Activated CD4-positive, alpha-beta T cell treated with anti-CD3 and anti-CD28 coated beads for 36 hours (primary cell): Measurements from ENCODE around the gene SLCO3A1. TPM values are rescaled to one million over a fixed set of nuclear protein-coding genes. Genes with fewer than 3 reads are reported as not detected.

Experiments
- ATAC-seq: fragments of 200-7000 bp; cut with Tn5 transposase; one replicate; pipeline ENCODE4 v1.10.0; 2021; ENCODE audit warnings: mild to moderate bottlenecking, moderate library complexity
- CTCF ChIA-PET: fragments of 350-600 bp; sonication (Branson Sonifier 250); formaldehyde crosslinking; loops from one replicate; lab custom pipeline; 2021; ENCODE audit warnings: antibody characterized with exemption; lab: Charles Lee
- POLR2A ChIA-PET: fragments of 350-600 bp; sonication (Branson Sonifier 250); formaldehyde crosslinking; loops from one replicate; lab custom pipeline; 2021; ENCODE audit warnings: antibody characterized with exemption, inconsistent platforms; lab: Charles Lee
- DNase-seq: peaks from one replicate; pipeline ENCODE4 v3.0.0-alpha.2; 2020
- H3K27ac Mint-ChIP-seq: one replicate; pipeline ENCODE4 v1.8.0; 2021; ENCODE audit warnings: mixed read lengths
- H3K27me3 Mint-ChIP-seq: one replicate; pipeline ENCODE4 v1.8.0; 2021; ENCODE audit warnings: mixed read lengths
- H3K36me3 Mint-ChIP-seq: one replicate; pipeline ENCODE4 v1.8.0; 2021; ENCODE audit warnings: low read depth, mixed read lengths
- H3K4me1 Mint-ChIP-seq: one replicate; pipeline ENCODE4 v1.8.0; 2021; ENCODE audit warnings: mixed read lengths
- H3K4me3 Mint-ChIP-seq: one replicate; pipeline ENCODE4 v1.8.0; 2021; ENCODE audit warnings: mild to moderate bottlenecking, moderate library complexity, mixed read lengths
- H3K9me3 Mint-ChIP-seq: one replicate; pipeline ENCODE4 v1.8.0; 2021; ENCODE audit warnings: low read depth, mixed read lengths
- intact Hi-C, 2 experiments: fragments of 100-400 bp; cut with DNase I in 1 of 2; cut with micrococcal nuclease in 1 of 2; formaldehyde crosslinking; loops; one replicate each; pipeline versions ENCODE4 v1.14.2 to v1.15.1; 2022 to 2024; cut with DNase I, micrococcal nuclease
- total RNA-seq, 2 experiments: library from RNA; stranded (reverse); gene quantifications; one replicate each; pipeline ENCODE4 v1.2.3, GENCODE V29; 2021

The SLCO3A1 gene
- total RNA-seq, 2 experiments from 2014 or later: 5.6 to 5.8 TPM

GRCh38 chr15:91860498-91860897 is 7.0 kb downstream of the SLCO3A1 start:
- ChIA-PET POLR2A (no interaction called here), CTCF (interaction anchor here (0.6 to 1.6 kb wide), 2 partner anchors 11 to 213 kb away, joined by 5 to 8 read pairs; no protein-coding TSS in a partner anchor)
- Mint-ChIP-seq H3K27me3 (no peaks in the 10 kb centered on the region), H3K36me3 (no peaks in the 10 kb centered on the region), H3K9me3 (no peaks in the 10 kb centered on the region), H3K4me1 (peaks cover 77% of the 10 kb centered on the region), H3K27ac (no peak overlapping the region), H3K4me3 (no peak overlapping the region)
- no peak for DNase-seq
- intact Hi-C loops: no loop called here
- ATAC-seq: no peak

GRCh38 chr15:91861223-91861622 is 7.7 kb downstream of the SLCO3A1 start:
- H3K4me1 Mint-ChIP-seq: peaks cover 77% of the 10 kb centered on the region
- no peaks in the 10 kb centered on the region for H3K9me3 Mint-ChIP-seq
- H3K36me3 Mint-ChIP-seq: no peaks in the 10 kb centered on the region
- H3K27ac Mint-ChIP-seq: no peak overlapping the region
- no peaks in the 10 kb centered on the region for H3K27me3 Mint-ChIP-seq
- POLR2A ChIA-PET: no interaction called here
- intact Hi-C loops: no loop called here
- H3K4me3 Mint-ChIP-seq: no peak overlapping the region
- ATAC-seq: no peak
- CTCF ChIA-PET: no interaction called here
- DNase-seq: no peak

GRCh38 chr15:91862891-91863504 is 9.5 kb downstream of the SLCO3A1 start:
- intact Hi-C loops: no loop called here
- ChIA-PET POLR2A (interaction anchor here (0.5 kb wide), 1 partner anchor 562 kb away, joined by 3 read pairs; no protein-coding TSS in a partner anchor), CTCF (interaction anchor here (0.9 to 1.5 kb wide), 4 partner anchors 9 to 71 kb away, joined by 3 to 5 read pairs (median 4); partner anchors contain the start of gene SLCO3A1)
- Mint-ChIP-seq H3K9me3 (no peaks in the 10 kb centered on the region), H3K27ac (no peak overlapping the region), H3K4me3 (no peak overlapping the region), H3K36me3 (no peaks in the 10 kb centered on the region), H3K4me1 (peaks cover 77% of the 10 kb centered on the region), H3K27me3 (no peaks in the 10 kb centered on the region)
- no peak for ATAC-seq
- no peak for DNase-seq

- CTCF ChIA-PET: interaction anchor here (0.6 to 1.6 kb wide), 4 partner anchors 14 to 105 kb away, joined by 3 to 5 read pairs (median 4); no protein-coding TSS in a partner anchor
- DNase-seq (no peak), ATAC-seq (no peak)
- POLR2A ChIA-PET: no interaction called here
- Mint-ChIP-seq H3K4me1 (peaks cover 75% of the 10 kb centered on the region), H3K36me3 (no peaks in the 10 kb centered on the region), H3K9me3 (no peaks in the 10 kb centered on the region), H3K4me3 (no peak overlapping the region), H3K27me3 (no peaks in the 10 kb centered on the region), H3K27ac (no peak overlapping the region)
- intact Hi-C loops: no loop called here
Observed at GRCh38 chr15:91863621-91864255, 10.2 kb downstream of the SLCO3A1 start.

- no peaks in the 10 kb centered on the region for H3K9me3 Mint-ChIP-seq
- H3K4me1 Mint-ChIP-seq: peaks cover 67% of the 10 kb centered on the region
- intact Hi-C loops: no loop called here
- POLR2A ChIA-PET: no interaction called here
- no peak for ATAC-seq
- DNase-seq: peak; percentile 28
- CTCF ChIA-PET: interaction anchor here (1.5 to 1.6 kb wide), 2 partner anchors 24 to 77 kb away, joined by 4 to 5 read pairs; no protein-coding TSS in a partner anchor
- no peak overlapping the region for H3K4me3 Mint-ChIP-seq
- no peaks in the 10 kb centered on the region for H3K27me3 Mint-ChIP-seq
- no peaks in the 10 kb centered on the region for H3K36me3 Mint-ChIP-seq
- H3K27ac Mint-ChIP-seq: no peak overlapping the region
Observed at GRCh38 chr15:91864664-91865063, 11.2 kb downstream of the SLCO3A1 start.

- Mint-ChIP-seq H3K27me3 (no peaks in the 10 kb centered on the region), H3K4me3 (no peak overlapping the region), H3K4me1 (peaks cover 67% of the 10 kb centered on the region), H3K36me3 (no peaks in the 10 kb centered on the region), H3K27ac (no peak overlapping the region), H3K9me3 (no peaks in the 10 kb centered on the region)
- CTCF ChIA-PET: interaction anchor here (0.6 to 1.5 kb wide), 3 partner anchors 12 to 219 kb away, joined by 3 to 5 read pairs (median 4); partner anchors contain the start of gene SLCO3A1
- intact Hi-C loops: no loop called here
- POLR2A ChIA-PET: no interaction called here
- ATAC-seq (no peak), DNase-seq (no peak)
Observed at GRCh38 chr15:91865486-91865885, 12.0 kb downstream of the SLCO3A1 start.

- no peak for DNase-seq
- peak; percentile 34 for ATAC-seq
- Mint-ChIP-seq H3K27ac (no peak overlapping the region), H3K36me3 (no peaks in the 10 kb centered on the region), H3K4me1 (peaks cover 69% of the 10 kb centered on the region), H3K4me3 (no peak overlapping the region), H3K27me3 (no peaks in the 10 kb centered on the region), H3K9me3 (no peaks in the 10 kb centered on the region)
- ChIA-PET CTCF (interaction anchor here (0.6 to 1.5 kb wide), 3 partner anchors 12 to 146 kb away, joined by 4 to 5 read pairs (median 4); partner anchors contain the start of gene SLCO3A1), POLR2A (no interaction called here)
- intact Hi-C loops: no loop called here
Observed at GRCh38 chr15:91865950-91866349, 12.4 kb downstream of the SLCO3A1 start.

GRCh38 chr15:91866371-91866905 is 12.9 kb downstream of the SLCO3A1 start:
- Mint-ChIP-seq H3K9me3 (no peaks in the 10 kb centered on the region), H3K4me3 (no peak overlapping the region), H3K4me1 (peaks cover 69% of the 10 kb centered on the region), H3K27me3 (no peaks in the 10 kb centered on the region), H3K36me3 (no peaks in the 10 kb centered on the region), H3K27ac (no peak overlapping the region)
- DNase-seq (no peak), ATAC-seq (peak; percentile 34)
- intact Hi-C loops: no loop called here
- POLR2A ChIA-PET: no interaction called here
- CTCF ChIA-PET: interaction anchor here (0.6 to 1.4 kb wide), 4 partner anchors 8 to 185 kb away, joined by 3 to 4 read pairs (median 4); partner anchors contain the start of gene SLCO3A1

- no peak overlapping the region for H3K27ac Mint-ChIP-seq
- intact Hi-C loops: no loop called here
- H3K9me3 Mint-ChIP-seq: no peaks in the 10 kb centered on the region
- CTCF ChIA-PET: interaction anchor here (0.6 to 1.4 kb wide), 3 partner anchors 9 to 209 kb away, joined by 3 to 4 read pairs (median 4); no protein-coding TSS in a partner anchor
- H3K4me3 Mint-ChIP-seq: no peak overlapping the region
- POLR2A ChIA-PET: no interaction called here
- ATAC-seq (no peak), DNase-seq (no peak)
- no peaks in the 10 kb centered on the region for H3K27me3 Mint-ChIP-seq
- no peaks in the 10 kb centered on the region for H3K36me3 Mint-ChIP-seq
- H3K4me1 Mint-ChIP-seq: peaks cover 69% of the 10 kb centered on the region
Observed at GRCh38 chr15:91866971-91867372, 13.5 kb downstream of the SLCO3A1 start.

GRCh38 chr15:91867581-91868026 is 14.1 kb downstream of the SLCO3A1 start:
- Mint-ChIP-seq H3K27ac (no peak overlapping the region), H3K36me3 (no peaks in the 10 kb centered on the region), H3K27me3 (no peaks in the 10 kb centered on the region), H3K4me1 (peaks cover 64% of the 10 kb centered on the region), H3K4me3 (no peak overlapping the region), H3K9me3 (no peaks in the 10 kb centered on the region)
- intact Hi-C loops: no loop called here
- ChIA-PET CTCF (interaction anchor here (0.6 to 1.4 kb wide), 5 partner anchors 9 to 209 kb away, joined by 3 to 4 read pairs (median 3); no protein-coding TSS in a partner anchor), POLR2A (no interaction called here)
- DNase-seq (peak; percentile 31), ATAC-seq (peak; percentile 45)

- Mint-ChIP-seq H3K27ac (no peak overlapping the region), H3K9me3 (no peaks in the 10 kb centered on the region), H3K27me3 (no peaks in the 10 kb centered on the region), H3K4me1 (peaks cover 52% of the 10 kb centered on the region), H3K4me3 (no peak overlapping the region), H3K36me3 (no peaks in the 10 kb centered on the region)
- ChIA-PET CTCF (interaction anchor here (0.8 kb wide), 1 partner anchor 23 kb away, joined by 4 read pairs; no protein-coding TSS in a partner anchor), POLR2A (no interaction called here)
- no peak for ATAC-seq
- DNase-seq: no peak
- intact Hi-C loops: no loop called here
Observed at GRCh38 chr15:91870876-91871537, 17.5 kb downstream of the SLCO3A1 start.
